ENCODE results near the gene KIAA2012.

DNA sequence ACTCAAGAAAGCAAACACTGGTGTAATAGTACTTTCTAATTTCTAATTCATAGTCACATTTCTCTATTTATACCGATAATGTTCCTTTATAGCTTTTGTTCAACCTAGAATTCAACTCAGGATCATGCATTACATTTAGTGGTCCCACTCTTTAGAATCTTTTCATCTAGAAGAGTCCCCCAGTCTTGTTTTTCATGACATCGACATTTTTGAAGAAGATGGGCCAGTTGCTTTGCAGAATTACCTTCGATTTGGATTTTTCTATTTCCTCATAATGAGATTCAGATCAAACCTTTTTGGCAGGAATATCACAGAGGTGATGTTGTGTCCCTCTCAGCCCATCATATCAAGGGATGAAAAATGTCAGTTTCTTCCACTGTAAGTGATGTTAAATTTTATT is 35.3 kb downstream of the KIAA2012 start:
- TF ChIP-seq POLR2A (IDR thresholded peaks at IDR 0.05; ENCODE audit: extremely low read depth, insufficient read length) = no peak
- TF ChIP-seq, protein P1, sequence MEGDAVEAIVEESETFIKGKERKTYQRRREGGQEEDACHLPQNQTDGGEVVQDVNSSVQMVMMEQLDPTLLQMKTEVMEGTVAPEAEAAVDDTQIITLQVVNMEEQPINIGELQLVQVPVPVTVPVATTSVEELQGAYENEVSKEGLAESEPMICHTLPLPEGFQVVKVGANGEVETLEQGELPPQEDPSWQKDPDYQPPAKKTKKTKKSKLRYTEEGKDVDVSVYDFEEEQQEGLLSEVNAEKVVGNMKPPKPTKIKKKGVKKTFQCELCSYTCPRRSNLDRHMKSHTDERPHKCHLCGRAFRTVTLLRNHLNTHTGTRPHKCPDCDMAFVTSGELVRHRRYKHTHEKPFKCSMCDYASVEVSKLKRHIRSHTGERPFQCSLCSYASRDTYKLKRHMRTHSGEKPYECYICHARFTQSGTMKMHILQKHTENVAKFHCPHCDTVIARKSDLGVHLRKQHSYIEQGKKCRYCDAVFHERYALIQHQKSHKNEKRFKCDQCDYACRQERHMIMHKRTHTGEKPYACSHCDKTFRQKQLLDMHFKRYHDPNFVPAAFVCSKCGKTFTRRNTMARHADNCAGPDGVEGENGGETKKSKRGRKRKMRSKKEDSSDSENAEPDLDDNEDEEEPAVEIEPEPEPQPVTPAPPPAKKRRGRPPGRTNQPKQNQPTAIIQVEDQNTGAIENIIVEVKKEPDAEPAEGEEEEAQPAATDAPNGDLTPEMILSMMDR (IDR thresholded peaks at IDR 0.05; ENCODE audit: low read depth, low read length) = no peak

Data from NB4 (cell line).